Heart left ventricle (tissue), 13 donors: ENCODE measurements around the gene SMARCB1.

Experiments
- CTCF ChIP-seq, 12 donors: fragments of 200-600 bp; sonication (generic) in 4 of 12; IDR thresholded peaks; one replicate each; pipeline versions ENCODE4 v1.5.0 to v1.8.0; 2018 to 2022; ENCODE audit warnings: antibody characterized with exemption in 12 of 12, mild to moderate bottlenecking in 5 of 12
- POLR2A ChIP-seq, 2 donors: fragments of 450-650 bp; IDR thresholded peaks; one replicate each; pipeline ENCODE4 v1.6.1; 2017; ENCODE audit warnings: antibody characterized with exemption in 2 of 2, mild to moderate bottlenecking in 2 of 2, moderate library complexity in 2 of 2
- donor health status: ischemic (EF 13 %, LVEDD 7.1; RV severe dilation, severe dysfunction).
- donor health status: DM: no; HTN: yes; CAD: no.
- donor health status: DM: no; HTN: no; CAD: no.
- donor health status: ischemic (EF 25% LVEDD 6.9; RV normal size, moderate dysfunction).
- donor health status: ischemic (EF 25% LVEDD 5.7; RV mildly dilated, moderate dysfunction).
- donor health status: ischemic (EF 35%, LVEDD 5.7; RV mildly dilated, moderate dysfunction).
- donor health status: nonischemic (EF 11% LVEDD 7.7; RV severe dilation, severe dysfunction).
- donor health status: DM: yes; HTN: yes; CAD: no.
- donor health status: PGD.
- donor health status: ischemic (EF 29% LVEDD 5.4; RV normal size, mild dysfunction).
- donor health status: nonischemic (EF 23%, LVEDD 6.1; RV moderate dilation, normal function).

GRCh38 chr22:23838681-23839468 is 52.1 kb downstream of the SMARCB1 start, which contains the start of gene DERL3:
- TF ChIP-seq CTCF (IDR thresholded peaks at IDR 0.05): no peak
- no peak for TF ChIP-seq POLR2A (IDR thresholded peaks at IDR 0.05)
